Measurements from ENCODE around the gene BGN. TPM values are rescaled to one million over a fixed set of nuclear protein-coding genes. Genes with fewer than 3 reads are reported as not detected.

The BGN gene
- total and polyA plus RNA-seq, 4 experiments from 2014 or later = not detected

DNA sequence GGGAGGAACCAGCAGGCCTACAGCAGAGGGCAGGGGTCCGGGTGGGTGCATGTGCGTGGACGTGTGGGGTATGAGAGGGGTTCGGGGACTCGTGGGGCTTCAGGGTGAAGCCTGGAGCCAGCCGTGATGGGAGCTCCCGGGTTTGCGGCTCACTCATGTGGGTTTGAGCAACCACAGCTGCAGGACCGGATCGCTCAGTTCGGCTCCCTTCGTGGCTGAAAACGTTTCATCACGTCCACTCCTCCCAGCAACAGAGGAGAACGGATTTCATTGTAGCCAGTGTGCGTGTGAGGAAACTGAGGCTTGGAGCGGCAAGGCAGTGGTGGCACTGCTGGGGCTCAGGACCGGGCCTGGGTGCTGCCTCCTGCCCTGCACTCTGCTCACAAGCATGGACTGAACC, 10.6 kb downstream of the BGN start:
- H3K9me3 ChIP-seq (ENCODE audit: control insufficient read depth in 1 of 2, low read length in 2 of 2) = no peaks in the 10 kb centered on the region
- Mint-ChIP-seq H3K36me3 (no peaks in the 10 kb centered on the region), H3K27me3 (no peaks in the 10 kb centered on the region), H3K9me3 (peaks cover 0 to 1% (median 0%) of the 10 kb centered on the region in 8 donors), H3K27ac (no peak overlapping the region), H3K4me3 (no peak overlapping the region), H3K4me1 (peaks cover 0 to 7% (median 3%) of the 10 kb centered on the region in 4 donors)
- no peaks in the 10 kb centered on the region for H3K27me3 ChIP-seq (ENCODE audit: insufficient read depth, low read length)
- H3K4me3 ChIP-seq (ENCODE audit: low read length in 2 of 2) = no peak overlapping the region
- H3K27ac ChIP-seq (ENCODE audit: low read depth, low read length) = no peak overlapping the region
- ChIA-PET CTCF (ENCODE audit: partially characterized antibody) (interaction anchor here (4.1 kb wide), 1 partner anchor 32 kb away, joined by 63 read pairs; the partner anchor contains the start of gene HAUS7), POLR2A (ENCODE audit: partially characterized antibody) (no interaction called here)
- intact Hi-C loops (cut with micrococcal nuclease) = loop anchor here (5.0 kb wide), 1 partner anchor 103 kb away; the partner anchor contains the start of gene PNMA6E
- no peak for DNase-seq
- no peaks in the 10 kb centered on the region for H3K36me3 ChIP-seq (ENCODE audit: insufficient read depth, low read length)
- H3K4me1 ChIP-seq (ENCODE audit: insufficient read depth, low read length) = no peaks in the 10 kb centered on the region

GRCh38 chrX:153507484-153508178, 12.9 kb downstream of the BGN start:
- H3K27ac ChIP-seq (ENCODE audit: low read depth, low read length) = no peak overlapping the region
- H3K4me1 ChIP-seq (ENCODE audit: insufficient read depth, low read length) = no peaks in the 10 kb centered on the region
- H3K4me1 Mint-ChIP-seq = peaks cover 0 to 7% (median 3%) of the 10 kb centered on the region in 4 donors
- intact Hi-C loops (cut with micrococcal nuclease) = loop anchor here (1.0 to 5.0 kb wide), 5 partner anchors 36 to 566 kb away; partner anchors contain the start of gene PNMA6E
- no peaks in the 10 kb centered on the region for H3K9me3 Mint-ChIP-seq
- no peak overlapping the region for H3K4me3 ChIP-seq (ENCODE audit: low read length in 2 of 2)
- H3K4me3 Mint-ChIP-seq = no peak overlapping the region
- H3K27ac Mint-ChIP-seq = peak overlapping the region in 1 of 7 donors; percentile 42
- H3K36me3 ChIP-seq (ENCODE audit: insufficient read depth, low read length) = no peaks in the 10 kb centered on the region
- ChIA-PET POLR2A (ENCODE audit: partially characterized antibody) (interaction anchor here (0.8 to 2.0 kb wide), 7 partner anchors 37 to 566 kb away, joined by 3 to 12 read pairs (median 4); partner anchors contain the start of genes HAUS7 and ZNF275), CTCF (ENCODE audit: partially characterized antibody) (interaction anchor here (0.8 to 4.3 kb wide), 20 partner anchors 8 to 566 kb away, joined by 3 to 63 read pairs (median 4); partner anchors contain the start of genes BGN and HAUS7)
- no peaks in the 10 kb centered on the region for H3K27me3 ChIP-seq (ENCODE audit: insufficient read depth, low read length)
- peak; percentile 65 to 77 (median 75) for DNase-seq
- no peaks in the 10 kb centered on the region for H3K36me3 Mint-ChIP-seq
- H3K9me3 ChIP-seq (ENCODE audit: control insufficient read depth in 1 of 2, low read length in 2 of 2) = no peaks in the 10 kb centered on the region
- no peaks in the 10 kb centered on the region for H3K27me3 Mint-ChIP-seq

- CTCF ChIA-PET (ENCODE audit: partially characterized antibody) = interaction anchor here (0.5 to 4.3 kb wide), 2 partner anchors 37 to 477 kb away, joined by 3 to 37 read pairs; no protein-coding TSS in a partner anchor
- no peak overlapping the region for H3K4me3 Mint-ChIP-seq
- H3K27ac Mint-ChIP-seq = no peak overlapping the region
- H3K36me3 Mint-ChIP-seq = no peaks in the 10 kb centered on the region
- intact Hi-C loops (cut with micrococcal nuclease) = loop anchor here (5.0 kb wide), 1 partner anchor 107 kb away; the partner anchor contains the start of gene PNMA6E
- no peak for DNase-seq
- no peaks in the 10 kb centered on the region for H3K9me3 Mint-ChIP-seq
- no peak overlapping the region for H3K27ac ChIP-seq (ENCODE audit: low read depth, low read length)
- no peaks in the 10 kb centered on the region for H3K9me3 ChIP-seq (ENCODE audit: control insufficient read depth in 1 of 2, low read length in 2 of 2)
- H3K4me1 Mint-ChIP-seq = peaks cover 0 to 7% (median 3%) of the 10 kb centered on the region in 4 donors
- H3K27me3 ChIP-seq (ENCODE audit: insufficient read depth, low read length) = no peaks in the 10 kb centered on the region
- no peaks in the 10 kb centered on the region for H3K27me3 Mint-ChIP-seq
- POLR2A ChIA-PET (ENCODE audit: partially characterized antibody) = no interaction called here
- H3K36me3 ChIP-seq (ENCODE audit: insufficient read depth, low read length) = no peaks in the 10 kb centered on the region
- H3K4me3 ChIP-seq (ENCODE audit: low read length in 2 of 2) = no peak overlapping the region
- no peaks in the 10 kb centered on the region for H3K4me1 ChIP-seq (ENCODE audit: insufficient read depth, low read length)
Measured at GRCh38 chrX:153509592-153509991, 14.8 kb downstream of the BGN start.

- H3K27ac Mint-ChIP-seq = no peak overlapping the region
- no peaks in the 10 kb centered on the region for H3K36me3 Mint-ChIP-seq
- no peaks in the 10 kb centered on the region for H3K27me3 ChIP-seq (ENCODE audit: insufficient read depth, low read length)
- CTCF ChIA-PET (ENCODE audit: partially characterized antibody) = interaction anchor here (1.1 to 1.2 kb wide), 3 partner anchors 29 to 478 kb away, joined by 3 read pairs; no protein-coding TSS in a partner anchor
- POLR2A ChIA-PET (ENCODE audit: partially characterized antibody) = no interaction called here
- H3K4me1 ChIP-seq (ENCODE audit: insufficient read depth, low read length) = no peaks in the 10 kb centered on the region
- H3K36me3 ChIP-seq (ENCODE audit: insufficient read depth, low read length) = no peaks in the 10 kb centered on the region
- H3K4me3 ChIP-seq (ENCODE audit: low read length in 2 of 2) = no peak overlapping the region
- no peaks in the 10 kb centered on the region for H3K9me3 Mint-ChIP-seq
- peaks cover 0 to 7% (median 3%) of the 10 kb centered on the region in 4 donors for H3K4me1 Mint-ChIP-seq
- no peak overlapping the region for H3K27ac ChIP-seq (ENCODE audit: low read depth, low read length)
- no peak overlapping the region for H3K4me3 Mint-ChIP-seq
- intact Hi-C loops (cut with micrococcal nuclease) = no loop called here
- H3K27me3 Mint-ChIP-seq = no peaks in the 10 kb centered on the region
- no peak for DNase-seq
- no peaks in the 10 kb centered on the region for H3K9me3 ChIP-seq (ENCODE audit: control insufficient read depth in 1 of 2, low read length in 2 of 2)
Measured at GRCh38 chrX:153510383-153510782, 15.6 kb downstream of the BGN start.

DNA sequence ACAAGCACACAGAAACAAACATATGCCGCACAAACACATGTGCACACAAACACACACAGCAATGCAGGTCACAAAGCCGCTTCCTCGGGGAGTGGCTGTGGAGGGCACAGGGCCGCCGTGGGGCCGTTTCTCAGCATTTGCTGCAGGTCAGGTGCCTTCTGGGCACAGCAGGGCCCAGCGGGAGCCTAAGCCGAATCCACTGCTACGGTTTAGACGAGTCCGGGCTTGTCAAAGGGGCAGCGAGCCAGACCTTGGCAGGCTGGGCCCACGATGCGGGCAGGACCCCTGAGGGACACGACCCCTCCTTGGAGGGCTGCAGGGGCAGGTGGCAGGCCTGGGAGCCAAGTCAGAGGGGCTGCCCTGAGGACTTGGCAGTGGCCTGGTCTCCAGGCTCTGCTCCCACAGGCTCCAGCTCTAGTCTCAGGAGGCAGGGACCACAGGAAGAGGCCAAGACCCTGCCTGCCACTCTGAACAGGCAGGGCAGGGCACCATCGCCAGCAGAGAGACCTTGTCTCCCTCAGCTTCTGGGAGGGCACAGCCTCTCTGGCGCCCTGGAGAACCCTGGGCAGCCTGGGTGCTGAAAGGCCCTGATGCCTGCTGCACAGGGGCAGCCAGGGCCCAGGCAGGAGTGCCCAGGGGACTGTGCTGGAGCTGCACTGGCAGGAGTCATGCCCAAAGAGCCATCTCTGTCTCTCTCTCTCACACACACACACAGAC, 17.2 kb downstream of the BGN start:
- H3K9me3 Mint-ChIP-seq = no peaks in the 10 kb centered on the region
- intact Hi-C loops (cut with micrococcal nuclease) = no loop called here
- H3K36me3 ChIP-seq (ENCODE audit: insufficient read depth, low read length) = no peaks in the 10 kb centered on the region
- H3K9me3 ChIP-seq (ENCODE audit: control insufficient read depth in 1 of 2, low read length in 2 of 2) = no peaks in the 10 kb centered on the region
- no peak for DNase-seq
- no peak overlapping the region for H3K4me3 Mint-ChIP-seq
- CTCF ChIA-PET (ENCODE audit: partially characterized antibody) = no interaction called here
- no peaks in the 10 kb centered on the region for H3K27me3 ChIP-seq (ENCODE audit: insufficient read depth, low read length)
- H3K4me1 Mint-ChIP-seq = peaks cover 5 to 7% (median 6%) of the 10 kb centered on the region in 4 donors
- POLR2A ChIA-PET (ENCODE audit: partially characterized antibody) = no interaction called here
- H3K4me1 ChIP-seq (ENCODE audit: insufficient read depth, low read length) = no peaks in the 10 kb centered on the region
- H3K27ac Mint-ChIP-seq = no peak overlapping the region
- H3K4me3 ChIP-seq (ENCODE audit: low read length in 2 of 2) = no peak overlapping the region
- no peaks in the 10 kb centered on the region for H3K36me3 Mint-ChIP-seq
- peaks cover 3 to 5% of the 10 kb centered on the region in 2 donors for H3K27me3 Mint-ChIP-seq
- H3K27ac ChIP-seq (ENCODE audit: low read depth, low read length) = no peak overlapping the region

GRCh38 chrX:153512501-153512893, 17.7 kb downstream of the BGN start:
- H3K36me3 ChIP-seq (ENCODE audit: insufficient read depth, low read length) = no peaks in the 10 kb centered on the region
- ChIA-PET CTCF (ENCODE audit: partially characterized antibody) (no interaction called here), POLR2A (ENCODE audit: partially characterized antibody) (no interaction called here)
- no peaks in the 10 kb centered on the region for H3K36me3 Mint-ChIP-seq
- no peak overlapping the region for H3K4me3 Mint-ChIP-seq
- no peak for DNase-seq
- H3K9me3 ChIP-seq (ENCODE audit: control insufficient read depth in 1 of 2, low read length in 2 of 2) = no peaks in the 10 kb centered on the region
- H3K4me1 Mint-ChIP-seq = peaks cover 4 to 5% (median 5%) of the 10 kb centered on the region in 4 donors
- H3K27ac ChIP-seq (ENCODE audit: low read depth, low read length) = no peak overlapping the region
- no peak overlapping the region for H3K27ac Mint-ChIP-seq
- intact Hi-C loops (cut with micrococcal nuclease) = no loop called here
- no peak overlapping the region for H3K4me3 ChIP-seq (ENCODE audit: low read length in 2 of 2)
- peaks cover 3 to 5% of the 10 kb centered on the region in 2 donors for H3K27me3 Mint-ChIP-seq
- H3K27me3 ChIP-seq (ENCODE audit: insufficient read depth, low read length) = no peaks in the 10 kb centered on the region
- H3K4me1 ChIP-seq (ENCODE audit: insufficient read depth, low read length) = no peaks in the 10 kb centered on the region
- no peaks in the 10 kb centered on the region for H3K9me3 Mint-ChIP-seq

GRCh38 chrX:153513265-153513664, 18.5 kb downstream of the BGN start:
- POLR2A ChIA-PET (ENCODE audit: partially characterized antibody) = no interaction called here
- CTCF ChIA-PET (ENCODE audit: partially characterized antibody) = no interaction called here

More at GRCh38 chrX:153513265-153513664, 18.5 kb downstream of the BGN start:
- H3K27ac Mint-ChIP-seq = no peak overlapping the region
- Histone ChIP-seq H3K4me3 (ENCODE audit: low read length in 2 of 2) (no peak overlapping the region), H3K9me3 (ENCODE audit: control insufficient read depth in 1 of 2, low read length in 2 of 2) (no peaks in the 10 kb centered on the region), H3K27ac (ENCODE audit: low read depth, low read length) (no peak overlapping the region), H3K36me3 (ENCODE audit: insufficient read depth, low read length) (no peaks in the 10 kb centered on the region), H3K27me3 (ENCODE audit: insufficient read depth, low read length) (no peaks in the 10 kb centered on the region), H3K4me1 (ENCODE audit: insufficient read depth, low read length) (no peaks in the 10 kb centered on the region)
- peaks cover 4 to 5% of the 10 kb centered on the region in 2 donors for H3K27me3 Mint-ChIP-seq
- no peaks in the 10 kb centered on the region for H3K9me3 Mint-ChIP-seq
- intact Hi-C loops (cut with micrococcal nuclease) = no loop called here
- no peak overlapping the region for H3K4me3 Mint-ChIP-seq
- peaks cover under 1 to 6% (median 3%) of the 10 kb centered on the region in 4 donors for H3K4me1 Mint-ChIP-seq
- no peaks in the 10 kb centered on the region for H3K36me3 Mint-ChIP-seq
- no peak for DNase-seq

All from CD4-positive, alpha-beta memory T cell (primary cell).